Subcutaneous adipose tissue (tissue), 4 donors: ENCODE measurements around the gene BBOX1. TPM values are rescaled to one million over a fixed set of nuclear protein-coding genes. Genes with fewer than 3 reads are reported as not detected.

ENCODE experiments used
- CTCF ChIP-seq: fragments of 450-650 bp; IDR thresholded peaks from one replicate; pipeline ENCODE4 v1.5.1; 2016; ENCODE audit warnings: low read depth, mild to moderate bottlenecking, control low read depth, antibody characterized with exemption, moderate library complexity
- total RNA-seq, 4 donors: library from RNA; depleted of rRNA; stranded (reverse); fragments of >200 nt; gene quantifications; one replicate each; pipeline ENCODE4 v1.1.0, GENCODE V29; 2016

BBOX1 gene
- total RNA-seq, 4 donors from 2014 or later, result not detected

GRCh38 chr11:27100534-27100933, 59.9 kb downstream of the BBOX1 start:
- no peak for TF ChIP-seq CTCF

DNA sequence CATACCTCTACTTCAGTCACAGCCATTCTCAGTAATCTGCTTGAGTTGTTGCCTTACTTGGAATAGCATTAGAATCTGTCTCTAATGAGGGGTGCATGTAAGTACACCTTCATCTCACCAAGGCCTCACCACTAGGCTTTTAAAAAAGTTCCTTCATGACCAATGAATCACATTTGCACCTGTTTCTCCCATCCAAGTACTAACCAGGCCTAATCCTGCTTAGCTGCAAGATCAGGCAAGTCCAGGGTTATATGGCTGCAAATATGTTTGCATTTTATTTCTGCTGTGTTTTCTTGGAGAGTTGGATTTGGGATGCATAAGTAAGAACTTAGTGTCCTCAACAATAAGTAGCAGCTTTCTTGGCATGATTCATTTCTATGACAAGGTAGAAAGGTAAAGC, 66.9 kb downstream of the BBOX1 start:
- no peak for TF ChIP-seq CTCF

DNA sequence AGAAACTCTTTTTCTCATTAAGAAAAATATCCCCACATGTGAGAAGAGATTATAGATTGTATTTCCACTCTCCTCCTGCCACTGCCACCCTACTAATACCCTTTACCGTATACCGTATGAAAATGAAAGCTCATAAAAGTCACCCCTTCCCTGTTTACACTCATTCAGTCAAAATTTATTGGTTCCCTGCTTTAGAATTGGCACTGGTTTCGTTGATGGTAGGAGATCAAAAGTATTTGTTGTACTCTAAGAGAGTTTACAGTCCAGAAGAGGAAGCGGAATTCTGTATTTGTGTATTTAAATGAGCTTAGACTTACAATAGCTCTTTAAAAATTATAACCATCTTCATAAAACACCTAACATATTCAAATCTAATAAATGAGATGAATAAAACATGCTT, 68.2 kb downstream of the BBOX1 start:
- no peak for TF ChIP-seq CTCF

- TF ChIP-seq CTCF, result no peak
Observed at GRCh38 chr11:27111896-27112295, 71.3 kb downstream of the BBOX1 start.

DNA sequence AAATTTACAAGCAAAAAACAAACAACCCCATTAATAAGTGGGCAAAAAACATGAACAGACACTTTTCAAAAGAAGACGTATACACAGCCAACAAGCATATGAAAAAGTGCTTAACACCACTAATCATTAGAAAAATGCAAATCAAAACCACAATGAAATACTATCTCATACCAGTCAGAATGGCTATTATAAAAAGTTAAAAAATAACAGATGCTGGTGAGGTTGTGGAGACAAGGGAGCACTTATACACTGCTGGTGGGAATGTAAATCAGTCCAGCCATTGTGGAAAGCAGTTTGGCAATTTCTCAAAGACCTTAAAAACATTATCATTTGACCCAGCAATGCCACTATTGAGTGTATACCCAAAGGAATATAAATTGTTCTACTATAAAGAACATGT, 72.3 kb downstream of the BBOX1 start:
- no peak for TF ChIP-seq CTCF

DNA sequence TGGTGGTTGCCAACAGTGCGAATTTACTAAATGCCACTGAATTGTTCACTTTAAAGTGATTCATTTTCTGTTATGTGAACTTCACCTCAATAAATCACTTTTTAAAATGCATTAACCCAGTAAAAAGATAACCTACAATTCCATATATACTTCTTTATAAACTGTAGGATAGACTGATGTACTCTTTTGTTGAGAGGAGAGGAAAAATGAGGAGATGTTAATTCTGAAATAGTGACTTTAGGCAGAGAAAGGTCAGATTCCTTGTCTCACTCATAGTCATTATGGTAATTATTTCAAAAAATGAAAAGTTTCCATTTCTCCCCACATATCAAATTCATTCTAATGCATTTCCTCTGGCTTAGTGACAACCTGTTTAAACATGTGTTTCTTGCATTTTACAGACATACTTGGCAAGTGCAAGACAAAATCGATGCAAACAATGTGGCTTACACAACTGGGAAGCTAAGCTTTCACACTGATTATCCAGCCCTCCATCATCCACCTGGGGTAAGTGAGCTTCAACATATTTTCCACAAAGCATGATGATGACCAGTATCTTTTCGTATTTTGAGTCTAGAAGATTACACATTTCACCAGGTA, 74.5 kb downstream of the BBOX1 start:
- no peak for TF ChIP-seq CTCF

GRCh38 chr11:27116684-27117083, 76.1 kb downstream of the BBOX1 start:
- TF ChIP-seq CTCF, result no peak

DNA sequence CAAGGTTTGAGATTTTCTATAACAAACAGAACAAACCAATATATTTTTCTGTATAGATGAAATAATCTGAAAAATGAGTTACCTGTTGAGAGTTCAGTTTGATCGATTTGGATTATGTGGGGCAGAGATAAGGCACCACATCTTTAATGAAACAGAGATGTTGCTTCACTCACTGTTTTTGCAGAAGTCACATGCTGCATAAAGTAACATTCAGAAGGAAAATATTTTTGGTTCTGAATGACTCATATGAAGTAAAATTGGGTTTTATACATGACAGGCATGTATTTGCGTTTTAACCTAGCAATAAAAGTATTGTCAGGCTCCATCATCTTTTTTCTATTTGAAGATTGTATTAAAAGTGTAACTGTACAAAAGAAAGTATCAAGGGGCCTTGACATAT, 77.8 kb downstream of the BBOX1 start:
- TF ChIP-seq CTCF, result no peak
